Stimulated activated CD4-positive, alpha-beta T cell treated with anti-CD3 and anti-CD28 coated beads, TNF-alpha, amount 100 ng/mL, for 4 hours (primary cell): ENCODE measurements around the gene CPNE4.
"Not testable (repeated sequence)": the region's sequence is repeated elsewhere in the genome, so short reads cannot be mapped to it uniquely, and the experiment has no call there.

Source experiments
- DNase-seq, 3 experiments: peaks; one replicate each; pipeline ENCODE4 v3.0.0-alpha.2; 2020; ENCODE audit warnings: low read depth in 3 of 3

The CPNE4 gene

DNA sequence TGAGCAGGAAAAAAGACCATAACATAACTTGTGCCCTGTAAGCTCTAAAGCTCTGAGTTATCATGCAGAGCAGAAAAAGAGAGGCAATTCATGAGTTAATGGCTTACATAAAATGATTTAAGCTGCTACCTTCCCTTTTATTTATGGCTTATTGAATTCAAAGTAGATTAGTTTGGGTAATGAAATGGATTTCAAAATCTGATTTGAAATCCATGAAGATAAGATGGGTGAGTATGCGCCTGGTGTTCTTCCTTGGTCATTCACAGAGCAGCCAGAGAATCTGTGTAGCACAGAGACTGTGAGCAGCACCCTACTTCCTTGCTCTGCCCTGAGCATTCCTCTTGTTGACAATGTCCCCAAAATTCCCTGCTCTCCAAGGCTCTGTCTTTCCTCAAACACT lies 495.8 kb downstream of the CPNE4 start:
- no peak for DNase-seq

DNA sequence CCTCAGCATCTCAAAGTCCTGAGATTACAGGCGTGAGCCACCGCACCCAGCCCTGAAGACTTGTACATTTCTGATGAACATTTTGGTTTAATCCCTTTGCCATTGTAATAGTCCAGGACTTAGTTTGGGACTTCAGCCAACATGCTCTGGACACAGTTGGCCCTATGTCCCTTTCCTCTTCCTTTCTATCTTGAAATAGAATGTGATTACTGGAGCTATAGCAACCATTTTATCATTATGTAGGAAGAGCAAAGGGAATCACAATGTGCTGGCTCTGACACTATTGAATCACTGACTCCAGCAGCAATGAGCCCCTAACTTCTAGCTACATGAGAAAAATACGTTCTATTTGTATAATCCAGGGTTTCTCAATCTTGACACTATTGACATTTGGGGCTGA lies 497.3 kb downstream of the CPNE4 start:
- DNase-seq = no peak

GRCh38 chr3:131535596-131535995 lies 499.2 kb downstream of the CPNE4 start:
- no peak for DNase-seq

DNA sequence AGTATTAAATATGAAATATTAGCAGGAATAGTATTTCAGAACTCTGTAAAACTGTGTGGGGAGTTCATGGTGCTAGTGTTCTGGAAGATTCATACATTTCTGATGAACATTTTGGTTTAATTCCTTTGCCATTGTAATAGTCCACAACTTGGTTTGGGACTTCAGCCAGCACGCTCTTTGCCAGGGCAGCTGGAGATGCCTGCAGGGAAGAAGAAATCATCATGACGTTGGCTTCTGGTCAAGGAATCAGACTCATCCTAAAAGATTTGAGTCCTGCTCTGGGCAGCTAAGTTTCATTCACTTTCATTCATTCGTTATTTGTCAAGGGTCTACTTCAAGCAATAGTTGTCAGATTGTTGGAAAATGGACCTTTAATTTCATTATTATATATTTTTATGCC lies 499.7 kb downstream of the CPNE4 start:
- DNase-seq = no peak

DNA sequence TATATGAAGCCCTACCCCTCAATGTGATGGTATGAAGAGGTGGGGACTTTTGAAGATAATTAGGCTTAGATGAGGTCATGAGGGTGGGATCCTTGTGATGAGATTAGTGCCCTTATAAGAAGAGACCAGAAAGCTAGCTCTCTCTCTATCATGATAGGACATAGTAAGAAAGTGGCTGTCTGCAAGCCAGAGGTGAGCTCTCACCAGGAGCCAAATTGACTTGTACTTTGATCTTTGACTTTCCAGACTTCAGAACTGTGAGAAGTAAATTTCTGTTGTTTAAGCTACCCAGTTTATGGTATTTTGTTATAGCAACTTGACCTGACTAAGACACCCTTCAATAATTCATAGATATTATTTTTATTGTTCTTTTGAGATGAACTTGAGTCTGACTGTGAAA lies 502.2 kb downstream of the CPNE4 start:
- DNase-seq = no peak

DNA sequence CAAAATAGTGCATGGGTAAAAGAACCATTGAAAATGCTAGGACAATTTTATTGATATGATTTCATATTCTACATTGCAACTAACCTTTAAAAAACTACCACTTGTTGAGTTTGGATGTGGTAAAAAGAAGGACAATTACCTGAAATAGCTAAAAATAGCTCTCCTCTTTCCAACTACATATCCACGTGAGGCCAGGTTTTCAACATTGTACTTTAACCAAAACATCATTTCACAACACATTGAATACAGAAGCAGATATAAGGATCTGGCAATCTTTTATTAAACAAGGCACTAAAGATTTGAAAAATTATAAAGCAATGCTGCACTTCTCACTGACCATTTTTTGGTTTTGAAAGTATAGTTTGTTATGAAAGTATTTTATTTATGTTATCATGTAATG lies 504.0 kb downstream of the CPNE4 start:
- DNase-seq = no peak

GRCh38 chr3:131530388-131530787 lies 504.4 kb downstream of the CPNE4 start:
- DNase-seq = no peak

DNA sequence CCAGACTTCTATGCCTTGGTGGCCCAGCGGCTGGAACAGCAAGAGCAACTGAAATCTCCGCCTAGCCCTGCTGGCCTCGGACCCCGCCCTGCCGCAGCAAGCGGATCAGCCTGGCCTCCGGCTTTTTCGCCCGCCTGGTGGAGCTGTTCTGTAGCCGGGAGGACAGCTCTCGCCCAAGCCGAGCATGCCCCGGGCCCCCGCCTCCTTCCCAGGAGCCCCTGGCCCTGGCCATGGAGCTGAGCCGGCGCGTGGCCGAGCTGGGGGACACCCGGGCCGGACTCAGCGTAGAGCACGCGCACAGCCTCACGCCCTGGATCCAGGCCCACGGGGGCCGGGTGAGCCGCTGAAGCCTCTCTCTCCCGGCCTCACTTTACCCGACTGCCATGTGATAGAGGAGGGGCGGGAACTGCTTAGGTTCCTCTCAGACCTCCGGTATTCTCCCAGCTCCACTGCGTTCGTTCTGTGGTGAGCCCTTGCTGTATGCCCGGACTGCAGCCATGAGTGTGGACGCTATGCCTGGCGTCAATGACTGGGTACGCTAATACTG lies 507.9 kb downstream of the CPNE4 start:
- DNase-seq = no peak

- DNase-seq = no peak
Observed at GRCh38 chr3:131518680-131519079, 516.1 kb downstream of the CPNE4 start.

GRCh38 chr3:131505421-131505820 lies 529.4 kb downstream of the CPNE4 start:
- no peak for DNase-seq

- DNase-seq = no peak
Observed at GRCh38 chr3:131503320-131503635, 531.5 kb downstream of the CPNE4 start.

DNA sequence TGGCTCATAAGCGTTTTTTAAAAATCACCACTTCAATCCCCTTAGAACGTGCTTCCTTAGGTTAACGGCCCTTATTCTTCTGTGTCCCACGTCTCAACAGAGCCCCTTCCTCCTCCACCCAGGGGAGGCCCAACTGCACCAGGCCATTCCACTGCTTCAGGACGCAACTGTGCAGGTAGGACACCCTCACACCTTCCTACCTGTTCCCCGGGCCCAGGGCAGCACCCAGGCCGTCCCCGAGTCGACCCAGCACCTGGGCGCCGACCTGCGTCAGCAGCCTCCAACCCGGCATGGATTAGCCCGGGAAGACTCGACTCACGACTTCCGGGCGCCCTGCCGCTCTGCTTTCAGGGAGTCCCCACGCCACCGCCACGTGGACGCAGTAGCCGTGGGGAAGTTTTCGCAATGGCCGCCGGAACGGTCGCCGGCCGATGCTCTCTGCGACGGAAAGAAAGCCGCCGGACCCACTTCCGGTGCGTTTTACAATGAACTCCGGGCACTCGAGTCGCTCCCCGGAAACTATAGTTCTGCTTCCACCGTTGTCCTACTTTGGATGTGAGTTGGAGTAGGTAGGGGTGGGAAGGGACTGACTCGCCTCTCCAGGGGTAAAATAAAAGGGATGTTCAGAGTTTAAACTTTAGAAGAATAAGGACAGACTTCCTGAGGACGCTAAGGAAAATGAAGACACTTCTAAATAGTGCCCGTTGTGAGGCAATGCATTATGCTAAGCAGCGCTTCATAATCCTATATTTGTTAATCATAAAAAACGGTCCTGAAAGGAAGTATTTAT lies 532.1 kb downstream of the CPNE4 start, which contains the start of gene MRPL3:
MRPL3 (minus strand) TSS at position 442 of the 790 bp plus-strand sequence; CDS start at position 292, 150 bp downstream.
- DNase-seq = peak; percentile 66 to 72 (median 67)

DNA sequence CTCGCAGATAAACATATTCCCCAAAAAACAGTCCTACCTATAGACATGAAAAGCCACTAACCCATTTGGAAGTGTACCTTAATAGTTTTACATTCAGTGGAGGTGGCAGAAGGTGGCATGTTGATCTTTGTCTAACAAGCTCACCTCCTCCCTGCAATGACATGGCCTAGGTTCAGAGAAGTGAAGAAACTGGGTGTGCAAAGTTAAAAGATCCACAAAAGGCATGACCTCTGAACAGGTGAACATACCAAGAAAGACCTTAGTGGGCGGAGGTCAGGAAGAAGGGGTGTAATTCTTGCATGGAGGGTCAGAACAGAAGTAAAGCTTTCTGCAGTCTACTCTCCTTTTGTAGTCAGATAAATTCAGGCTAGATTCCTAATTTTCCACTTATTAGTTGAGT lies 532.9 kb downstream of the CPNE4 start:
- DNase-seq = no peak

GRCh38 chr3:131494706-131495105 lies 540.1 kb downstream of the CPNE4 start:
- no peak for DNase-seq

- no peak for DNase-seq
Observed at GRCh38 chr3:131491775-131492174, 543.0 kb downstream of the CPNE4 start.

GRCh38 chr3:131491084-131491483 lies 543.7 kb downstream of the CPNE4 start:
- DNase-seq = no peak

DNA sequence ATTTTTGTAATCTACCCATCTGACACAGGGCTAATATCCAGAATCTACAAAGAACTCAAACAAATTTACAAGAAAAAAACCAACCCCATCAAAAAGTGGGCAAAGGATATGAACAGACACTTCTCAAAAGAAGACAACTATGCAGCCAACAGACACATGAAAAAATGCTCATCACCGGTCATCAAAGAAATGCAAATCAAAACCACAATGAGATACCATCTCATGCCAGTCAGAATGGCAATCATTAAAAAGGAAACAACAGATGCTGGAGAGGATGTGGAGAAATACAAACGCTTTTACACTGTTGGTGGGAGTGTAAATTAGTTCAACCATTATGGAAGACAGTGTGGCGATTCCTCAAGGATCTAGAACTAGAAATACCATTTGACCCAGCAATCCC lies 548.3 kb downstream of the CPNE4 start:
- DNase-seq = not testable (repeated sequence)

DNA sequence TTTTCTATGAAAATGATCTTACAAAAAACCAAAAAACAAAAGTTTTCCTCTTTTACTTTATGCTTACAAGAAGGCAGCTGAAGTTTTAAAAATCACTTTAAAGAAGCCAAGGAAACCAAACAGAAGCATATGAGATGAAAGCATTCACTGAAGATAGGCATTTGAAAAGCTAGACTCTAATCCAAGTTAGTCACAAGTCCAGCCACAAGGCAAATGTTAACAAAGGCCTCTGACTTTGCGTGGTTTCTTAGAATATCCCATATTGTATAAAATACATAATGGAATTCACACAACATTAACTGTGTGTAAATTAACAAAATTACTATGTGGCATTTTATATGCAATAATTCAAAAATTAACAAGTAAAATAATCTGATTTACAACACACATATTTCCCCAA lies 549.7 kb downstream of the CPNE4 start:
- DNase-seq = no peak

DNA sequence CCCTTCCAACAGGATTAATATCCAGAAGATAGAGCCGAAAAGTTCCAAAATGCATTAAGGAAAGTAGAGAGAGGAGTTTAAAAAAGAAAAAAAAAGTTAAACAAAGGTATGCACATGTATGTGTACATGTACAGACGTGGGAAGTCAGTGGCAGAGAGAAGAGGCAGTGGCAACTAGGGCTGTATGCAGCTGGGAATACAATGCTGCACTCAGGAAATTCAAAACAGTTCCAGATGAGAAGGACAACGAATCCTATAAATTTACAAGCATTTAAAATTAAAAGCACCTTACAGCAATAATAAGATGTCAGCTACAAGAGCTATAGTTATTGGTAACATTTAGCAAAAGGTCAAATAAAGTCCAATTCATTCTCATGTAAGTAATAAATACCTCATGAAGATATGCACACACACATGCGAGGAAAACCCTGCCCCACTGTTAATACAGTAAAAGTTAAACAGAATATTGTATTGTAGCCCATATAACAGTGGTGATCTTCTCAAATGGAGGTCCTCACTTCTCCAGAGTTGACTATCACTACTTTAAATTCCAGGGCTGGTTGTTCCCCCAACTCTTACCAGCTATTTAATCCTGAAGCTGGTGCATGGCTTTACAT lies 550.2 kb downstream of the CPNE4 start:
- no peak for DNase-seq
